HG03442 (cell line): ENCODE results near the gene MRPL4.
"Not testable (repeated sequence)": the region's sequence is repeated elsewhere in the genome, so short reads cannot be mapped to it uniquely, and the experiment has no call there.

ENCODE experiments used
- ATAC-seq: cut with Tn5 transposase; IDR thresholded peaks from one replicate; pipeline ENCODE4 v1.9.1; 2021; ENCODE audit warnings: mild to moderate bottlenecking, moderate library complexity; ENCODE audit not compliant: unreplicated experiment

The MRPL4 gene

DNA sequence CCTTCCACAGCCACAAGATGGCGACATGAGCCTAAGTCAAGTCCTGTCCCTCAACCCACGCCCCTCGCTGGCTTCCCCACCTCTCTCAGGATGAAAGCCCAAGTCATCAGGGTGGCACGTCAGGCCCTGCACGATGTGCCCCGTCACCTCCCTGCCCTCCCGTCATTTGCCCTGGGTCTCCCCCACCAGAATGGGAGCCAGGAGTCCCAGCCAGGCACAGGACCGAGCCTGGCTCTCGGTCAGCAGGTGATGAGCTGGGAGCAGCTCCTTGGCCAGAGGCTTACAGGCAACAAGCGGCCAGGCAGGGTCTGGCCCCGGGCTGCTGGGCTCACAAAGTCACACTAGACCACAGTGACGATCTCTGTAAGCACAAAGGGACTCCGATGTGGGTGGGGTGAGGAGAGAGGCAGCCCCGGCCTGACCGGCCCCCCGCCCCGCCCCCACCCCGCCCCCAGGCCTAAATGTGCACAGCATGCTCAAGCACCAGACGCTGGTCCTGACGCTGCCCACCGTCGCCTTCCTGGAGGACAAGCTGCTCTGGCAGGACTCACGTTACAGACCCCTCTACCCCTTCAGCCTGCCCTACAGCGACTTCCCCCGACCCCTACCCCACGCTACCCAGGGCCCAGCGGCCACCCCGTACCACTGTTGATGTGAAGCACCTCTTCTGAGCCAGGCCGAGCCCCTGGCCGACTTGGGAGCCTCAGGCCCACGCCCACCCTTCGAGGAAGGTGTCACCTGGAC, 7.3 kb downstream of the MRPL4 start:
- ATAC-seq = no peak

DNA sequence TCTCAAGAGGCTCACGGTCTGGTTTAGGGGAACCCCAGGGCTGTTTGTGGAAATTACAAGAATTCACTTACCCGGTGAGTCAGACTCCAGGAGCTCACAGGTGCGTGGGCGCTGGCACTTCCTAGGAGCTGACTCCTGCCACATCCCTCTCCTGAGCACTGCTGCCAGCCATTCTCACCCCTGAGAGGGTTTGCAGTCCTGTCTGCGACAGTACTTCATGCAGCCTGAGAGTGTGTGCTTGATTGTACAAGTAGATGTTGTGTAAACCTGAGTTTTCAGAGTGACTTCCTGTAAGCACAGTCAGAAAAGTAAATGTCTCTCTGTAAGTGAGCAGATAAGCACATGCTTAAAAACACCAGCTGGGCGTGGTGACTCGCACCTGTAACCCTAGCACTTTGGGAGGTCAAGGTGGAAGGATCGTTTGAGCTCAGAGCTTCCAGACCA, 8.1 kb downstream of the MRPL4 start:
- ATAC-seq = no peak

DNA sequence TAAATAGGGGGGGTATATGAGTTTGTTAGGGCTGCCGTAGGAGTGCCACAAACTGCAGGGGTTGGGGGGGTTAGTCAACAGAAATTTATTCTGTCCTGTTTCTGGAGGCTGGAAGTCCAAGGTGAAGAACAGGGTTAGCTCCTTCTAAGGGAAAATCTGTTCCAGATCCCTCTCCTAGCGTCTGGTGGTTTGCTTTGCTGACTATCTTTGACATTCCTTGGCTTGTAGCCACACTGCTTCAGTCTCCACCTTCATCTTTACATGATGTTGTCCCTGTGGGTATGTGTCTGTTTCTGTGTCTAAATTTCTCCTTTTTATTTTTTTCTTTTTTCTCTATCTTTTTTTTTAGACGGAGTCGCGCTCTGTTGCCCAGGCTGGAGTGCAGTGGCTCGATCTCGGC, 10.8 kb downstream of the MRPL4 start:
- ATAC-seq = no peak

DNA sequence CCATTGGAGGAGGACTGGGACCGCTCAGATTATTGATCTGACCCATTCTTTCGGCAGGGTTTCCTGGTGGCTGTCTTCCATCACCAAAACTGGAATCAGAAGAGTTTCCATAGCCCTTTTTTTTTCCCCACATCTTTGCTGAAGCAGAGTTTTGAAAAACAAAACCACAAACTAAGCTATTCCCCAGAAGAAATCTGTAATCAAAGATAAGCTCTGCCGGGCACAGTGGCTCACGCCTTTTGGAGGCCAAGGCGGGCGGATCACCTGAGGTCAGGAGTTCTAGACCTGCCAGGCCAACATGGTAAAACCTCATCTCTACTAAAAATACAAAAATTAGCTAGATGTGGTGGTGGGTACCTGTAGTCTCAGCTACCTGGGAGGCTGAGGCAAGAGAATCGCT, 14.7 kb downstream of the MRPL4 start:
- ATAC-seq = no peak

DNA sequence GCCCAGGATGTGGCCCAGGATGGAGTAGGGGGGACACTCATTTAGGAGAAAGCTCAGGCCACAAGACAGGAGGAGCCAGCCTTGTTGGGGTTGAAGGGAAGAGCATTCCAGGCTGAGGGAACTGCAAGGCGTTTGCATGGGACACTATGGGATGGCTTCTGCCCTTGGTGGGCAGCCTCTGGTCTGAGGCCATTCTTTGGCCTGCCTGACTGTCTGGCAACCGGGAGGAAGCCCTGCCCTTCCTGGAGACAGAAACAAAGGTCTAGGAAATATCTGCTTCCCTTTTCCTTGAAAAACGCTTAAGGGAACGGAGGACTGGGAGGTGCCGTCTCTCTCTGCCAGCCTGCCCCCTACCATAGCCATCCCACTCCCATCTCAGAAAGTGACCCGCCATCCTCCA, 16.1 kb downstream of the MRPL4 start:
- ATAC-seq = no peak

DNA sequence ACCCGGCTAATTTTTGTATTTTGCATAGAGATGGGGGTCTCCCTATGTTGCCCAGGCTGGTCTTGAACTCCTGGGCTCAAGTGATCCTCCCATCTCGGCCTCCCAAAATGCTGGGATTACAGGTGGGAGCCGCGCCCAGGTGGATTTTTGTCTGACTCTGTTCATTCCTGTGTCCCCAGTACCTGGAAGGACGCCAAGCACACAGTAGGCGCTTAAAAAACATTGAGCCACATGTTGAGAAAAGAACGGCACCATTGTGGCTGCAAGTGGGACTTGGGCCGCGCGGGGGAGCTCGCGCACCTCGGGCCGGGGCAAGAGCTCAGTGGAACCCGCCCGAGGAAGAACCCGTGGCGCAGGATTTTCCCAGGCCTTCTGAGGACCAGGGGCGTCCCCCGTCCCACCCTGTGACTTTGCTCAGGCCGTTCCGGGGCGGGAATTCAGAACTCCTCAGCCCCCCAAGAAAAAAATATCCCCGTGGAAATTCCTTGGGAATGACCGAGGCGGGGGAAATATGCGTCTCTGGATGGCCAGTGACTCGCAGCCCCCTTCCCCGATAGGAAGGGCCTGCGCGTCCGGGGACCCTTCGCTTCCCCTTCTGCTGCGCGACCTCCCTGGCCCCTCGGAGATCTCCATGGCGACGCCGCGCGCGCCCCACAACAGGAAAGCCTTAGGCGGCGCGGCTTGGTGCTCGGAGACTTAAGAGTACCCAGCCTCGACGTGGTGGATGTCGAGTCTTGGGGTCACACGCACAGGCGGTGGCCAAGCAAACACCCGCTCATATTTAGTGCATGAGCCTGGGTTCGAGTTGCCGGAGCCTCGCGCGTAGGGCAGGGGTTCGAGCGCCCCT, 17.5 kb downstream of the MRPL4 start:
- no peak for ATAC-seq

DNA sequence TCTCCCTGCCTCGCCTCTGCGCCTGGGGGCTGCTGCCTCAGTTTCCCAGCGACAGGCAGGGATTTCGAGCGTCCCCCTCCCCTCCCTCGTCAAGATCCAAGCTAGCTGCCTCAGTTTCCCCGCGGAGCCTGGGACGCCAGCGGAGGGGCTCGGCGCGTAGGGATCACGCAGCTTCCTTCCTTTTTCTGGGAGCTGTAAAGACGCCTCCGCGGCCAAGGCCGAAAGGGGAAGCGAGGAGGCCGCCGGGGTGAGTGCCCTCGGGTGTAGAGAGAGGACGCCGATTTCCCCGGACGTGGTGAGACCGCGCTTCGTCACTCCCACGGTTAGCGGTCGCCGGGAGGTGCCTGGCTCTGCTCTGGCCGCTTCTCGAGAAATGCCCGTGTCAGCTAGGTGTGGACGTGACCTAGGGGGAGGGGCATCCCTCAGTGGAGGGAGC, 18.2 kb downstream of the MRPL4 start:
- ATAC-seq = peak; percentile 38

DNA sequence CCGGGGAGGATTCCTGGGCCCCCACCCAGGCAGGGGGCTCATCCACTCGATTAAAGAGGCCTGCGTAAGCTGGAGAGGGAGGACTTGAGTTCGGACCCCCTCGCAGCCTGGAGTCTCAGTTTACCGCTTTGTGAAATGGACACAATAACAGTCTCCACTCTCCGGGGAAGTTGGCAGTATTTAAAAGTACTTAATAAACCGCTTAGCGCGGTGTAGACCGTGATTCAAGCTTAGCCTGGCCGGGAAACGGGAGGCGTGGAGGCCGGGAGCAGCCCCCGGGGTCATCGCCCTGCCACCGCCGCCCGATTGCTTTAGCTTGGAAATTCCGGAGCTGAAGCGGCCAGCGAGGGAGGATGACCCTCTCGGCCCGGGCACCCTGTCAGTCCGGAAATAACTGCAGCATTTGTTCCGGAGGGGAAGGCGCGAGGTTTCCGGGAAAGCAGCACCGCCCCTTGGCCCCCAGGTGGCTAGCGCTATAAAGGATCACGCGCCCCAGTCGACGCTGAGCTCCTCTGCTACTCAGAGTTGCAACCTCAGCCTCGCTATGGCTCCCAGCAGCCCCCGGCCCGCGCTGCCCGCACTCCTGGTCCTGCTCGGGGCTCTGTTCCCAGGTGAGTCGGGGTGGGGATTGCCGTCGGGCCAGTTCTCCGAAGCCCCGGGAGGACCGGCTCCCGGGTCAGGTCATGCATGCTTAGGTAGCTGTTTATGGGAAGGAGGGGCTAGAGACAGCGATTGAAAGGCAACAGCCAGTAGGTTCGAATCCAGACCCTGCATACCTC, 18.8 kb downstream of the MRPL4 start, which contains the start of gene ICAM1:
Gene ICAM1, plus strand, starts transcription at position 505 of the 779 bp plus-strand sequence. Its CDS starts 40 bp downstream, at position 545.
- peak; percentile 47 for ATAC-seq

DNA sequence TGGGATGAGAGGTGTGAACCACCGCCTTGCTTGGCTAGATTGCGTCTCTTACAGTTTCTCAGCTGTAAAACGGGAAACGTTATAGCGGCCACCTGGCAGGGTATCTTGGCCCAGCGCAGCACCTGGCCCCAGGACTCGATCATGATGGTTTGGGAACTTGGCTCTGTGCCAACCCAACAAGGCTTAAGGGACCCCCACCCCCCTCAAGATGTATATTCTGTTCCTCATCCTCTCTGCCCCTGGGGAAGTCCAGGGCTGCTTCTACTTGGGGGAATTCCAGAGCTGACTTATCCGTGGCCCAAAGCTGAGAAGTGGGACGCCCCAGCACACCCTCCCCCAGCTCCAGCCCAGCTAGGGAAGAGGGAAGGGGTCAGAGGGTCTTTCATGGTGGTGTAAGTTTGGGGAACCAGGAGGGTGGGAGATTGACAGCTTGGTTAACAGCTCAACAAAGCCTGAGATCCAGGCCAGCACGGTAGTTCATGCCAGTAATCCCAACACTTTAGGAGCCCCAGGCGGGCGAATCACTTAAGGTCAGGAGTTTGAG, 19.6 kb downstream of the MRPL4 start:
- peak; percentile 13 for ATAC-seq

DNA sequence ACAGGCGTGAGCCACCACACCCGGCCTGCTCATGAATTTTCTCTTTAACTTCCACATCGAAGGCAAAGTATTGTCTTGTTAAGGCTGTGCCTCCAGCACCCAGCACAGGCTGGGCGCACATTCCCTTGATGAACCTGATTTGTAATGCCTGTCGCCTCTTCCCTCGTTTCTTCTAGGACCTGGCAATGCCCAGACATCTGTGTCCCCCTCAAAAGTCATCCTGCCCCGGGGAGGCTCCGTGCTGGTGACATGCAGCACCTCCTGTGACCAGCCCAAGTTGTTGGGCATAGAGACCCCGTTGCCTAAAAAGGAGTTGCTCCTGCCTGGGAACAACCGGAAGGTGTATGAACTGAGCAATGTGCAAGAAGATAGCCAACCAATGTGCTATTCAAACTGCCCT, 22.6 kb downstream of the MRPL4 start:
- ATAC-seq = no peak

DNA sequence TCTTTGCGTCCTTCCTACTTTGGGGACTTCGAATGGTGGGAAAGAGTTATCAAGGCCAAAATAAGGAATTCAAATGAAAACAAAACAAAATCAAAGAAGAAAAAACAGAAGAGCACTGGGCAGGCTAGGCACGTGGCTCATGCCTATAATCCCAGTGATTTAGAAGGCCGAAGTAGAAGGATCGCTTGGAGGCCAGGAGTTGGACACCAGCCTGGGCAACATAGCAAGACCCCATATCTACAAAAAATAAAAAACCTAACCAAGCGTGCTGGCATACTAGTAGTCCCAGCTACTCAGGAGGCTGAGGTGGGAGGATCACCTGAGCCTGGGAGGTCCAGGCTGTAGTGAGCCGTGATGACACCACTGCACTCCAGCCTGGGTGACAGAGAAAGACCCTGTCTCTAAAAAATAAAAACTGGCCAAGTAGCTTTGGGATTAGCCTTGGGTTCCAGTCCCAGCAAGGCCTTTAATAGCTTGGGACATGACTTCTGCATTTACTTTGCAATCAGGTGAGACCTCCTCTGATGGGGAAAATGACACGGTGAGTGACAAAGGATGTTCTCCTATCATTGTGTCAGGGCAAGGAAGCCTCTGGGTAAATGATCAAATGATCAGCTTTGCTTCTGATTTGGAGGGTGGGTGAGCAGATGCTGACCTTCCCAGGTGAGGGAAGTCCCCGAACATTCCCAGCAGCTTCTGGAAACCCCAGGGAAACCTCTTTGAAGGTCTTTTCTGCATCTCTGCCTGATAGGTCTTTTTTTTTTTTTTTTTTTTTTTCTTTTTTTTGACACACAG, 26.0 kb downstream of the MRPL4 start:
- ATAC-seq = no peak

DNA sequence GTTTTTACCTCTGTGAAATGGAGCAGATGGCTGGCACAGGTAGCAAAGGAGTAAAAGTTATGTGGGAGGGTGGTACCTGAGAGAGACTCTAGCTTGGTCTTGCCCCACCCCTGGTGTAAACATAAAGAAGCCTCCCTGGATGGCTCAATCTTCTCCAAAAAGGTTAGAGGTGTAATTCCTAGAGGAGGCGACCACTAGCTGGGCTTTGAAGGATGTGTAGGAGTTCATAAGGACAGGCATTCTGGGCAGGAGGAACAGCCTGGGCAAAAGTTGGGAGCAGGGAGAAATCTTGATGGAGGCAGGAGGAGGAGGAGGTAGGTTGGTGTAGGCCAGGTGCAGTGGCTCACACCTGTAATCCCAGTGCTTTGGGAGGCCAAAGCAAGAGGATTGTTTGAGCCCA, 26.9 kb downstream of the MRPL4 start:
- ATAC-seq = no peak

DNA sequence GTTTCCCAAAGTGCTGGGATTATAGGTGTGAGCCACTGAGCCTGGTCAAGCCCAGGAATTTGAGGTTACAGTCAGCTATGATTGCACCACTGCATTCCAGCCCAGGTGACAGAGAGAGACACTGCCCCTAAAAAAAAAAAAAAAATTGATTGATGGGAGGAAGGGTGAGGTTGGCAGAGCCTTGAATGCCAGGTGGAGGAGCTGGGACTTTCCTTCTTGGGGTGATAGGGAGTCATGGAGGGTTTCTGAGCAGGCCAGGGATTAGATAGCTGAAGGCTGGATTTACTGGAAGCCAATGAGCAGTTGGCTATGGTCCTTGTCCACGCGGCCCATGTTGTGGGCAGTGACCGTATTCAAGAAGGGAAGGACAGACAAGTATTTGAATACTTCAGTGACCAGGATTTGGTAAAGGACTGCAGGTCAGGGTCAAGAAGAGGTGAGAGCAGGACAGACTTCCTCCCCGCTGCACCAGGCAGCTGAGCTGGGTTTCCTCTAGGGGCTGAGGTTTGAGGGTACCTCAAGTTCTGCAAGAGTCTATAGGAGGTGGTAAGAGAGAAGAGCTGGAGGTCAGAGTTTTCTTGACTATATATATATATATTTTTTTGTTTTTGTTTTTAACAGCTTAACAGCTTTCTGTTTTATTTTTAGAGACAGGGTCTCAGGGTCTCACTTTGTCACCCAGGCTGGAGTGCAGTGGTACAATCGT, 27.9 kb downstream of the MRPL4 start:
- ATAC-seq = no peak

DNA sequence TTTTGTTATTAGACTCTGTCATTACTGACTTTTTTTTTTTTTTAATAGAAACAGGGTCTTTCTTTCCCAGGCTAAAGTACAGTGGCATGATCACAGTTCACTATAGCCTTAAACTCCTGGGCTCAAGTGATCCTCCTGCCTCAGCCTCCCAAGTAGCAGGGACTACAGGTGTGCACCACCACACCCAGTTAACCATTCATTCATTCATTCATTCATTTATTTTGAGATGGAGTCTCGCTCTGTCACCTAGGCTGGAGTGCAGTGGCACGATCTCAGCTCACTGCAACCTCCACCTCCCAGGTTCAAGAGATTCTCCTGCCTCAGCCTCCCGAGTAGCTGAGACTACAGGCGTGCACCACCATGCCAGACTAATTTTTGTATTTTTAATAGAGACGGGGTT, 30.0 kb downstream of the MRPL4 start:
- not testable (repeated sequence) for ATAC-seq

DNA sequence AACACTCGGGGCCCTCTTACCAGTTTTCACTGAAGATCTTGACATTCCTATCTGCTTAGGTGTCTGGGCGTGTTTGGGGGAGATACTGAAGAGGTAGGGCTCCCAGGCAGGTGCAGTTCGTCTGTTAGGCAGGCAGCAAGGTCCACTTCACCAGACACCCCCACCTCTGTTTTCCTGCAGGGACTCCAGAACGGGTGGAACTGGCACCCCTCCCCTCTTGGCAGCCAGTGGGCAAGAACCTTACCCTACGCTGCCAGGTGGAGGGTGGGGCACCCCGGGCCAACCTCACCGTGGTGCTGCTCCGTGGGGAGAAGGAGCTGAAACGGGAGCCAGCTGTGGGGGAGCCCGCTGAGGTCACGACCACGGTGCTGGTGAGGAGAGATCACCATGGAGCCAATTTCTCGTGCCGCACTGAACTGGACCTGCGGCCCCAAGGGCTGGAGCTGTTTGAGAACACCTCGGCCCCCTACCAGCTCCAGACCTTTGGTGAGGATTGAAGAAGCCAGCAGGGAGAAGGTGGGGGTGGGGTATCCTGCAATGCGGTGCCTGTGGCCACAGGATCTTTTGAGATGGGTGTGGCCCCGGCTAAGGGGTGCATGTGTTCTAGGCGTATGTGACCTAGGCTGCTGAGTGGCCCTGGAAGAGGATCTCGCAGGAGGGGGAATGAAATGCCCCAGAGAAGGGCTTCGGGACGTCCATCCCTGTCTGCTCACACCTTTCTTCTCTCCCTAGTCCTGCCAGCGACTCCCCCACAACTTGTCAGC, 31.5 kb downstream of the MRPL4 start:
- ATAC-seq = no peak

DNA sequence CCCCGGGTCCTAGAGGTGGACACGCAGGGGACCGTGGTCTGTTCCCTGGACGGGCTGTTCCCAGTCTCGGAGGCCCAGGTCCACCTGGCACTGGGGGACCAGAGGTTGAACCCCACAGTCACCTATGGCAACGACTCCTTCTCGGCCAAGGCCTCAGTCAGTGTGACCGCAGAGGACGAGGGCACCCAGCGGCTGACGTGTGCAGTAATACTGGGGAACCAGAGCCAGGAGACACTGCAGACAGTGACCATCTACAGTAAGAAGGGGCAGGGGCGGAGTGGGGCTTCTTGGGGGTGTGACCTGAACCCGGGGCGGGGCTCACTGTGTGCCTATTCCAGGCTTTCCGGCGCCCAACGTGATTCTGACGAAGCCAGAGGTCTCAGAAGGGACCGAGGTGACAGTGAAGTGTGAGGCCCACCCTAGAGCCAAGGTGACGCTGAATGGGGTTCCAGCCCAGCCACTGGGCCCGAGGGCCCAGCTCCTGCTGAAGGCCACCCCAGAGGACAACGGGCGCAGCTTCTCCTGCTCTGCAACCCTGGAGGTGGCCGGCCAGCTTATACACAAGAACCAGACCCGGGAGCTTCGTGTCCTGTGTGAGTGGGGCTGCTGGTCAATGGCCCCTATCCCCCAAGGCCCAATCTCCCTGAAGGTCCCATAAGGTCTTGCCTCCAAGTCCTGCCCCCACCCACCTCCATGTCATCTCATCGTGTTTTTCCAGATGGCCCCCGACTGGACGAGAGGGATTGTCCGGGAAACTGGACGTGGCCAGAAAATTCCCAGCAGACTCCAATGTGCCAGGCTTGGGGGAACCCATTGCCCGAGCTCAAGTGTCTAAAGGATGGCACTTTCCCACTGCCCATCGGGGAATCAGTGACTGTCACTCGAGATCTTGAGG, 32.3 kb downstream of the MRPL4 start:
- no peak for ATAC-seq

DNA sequence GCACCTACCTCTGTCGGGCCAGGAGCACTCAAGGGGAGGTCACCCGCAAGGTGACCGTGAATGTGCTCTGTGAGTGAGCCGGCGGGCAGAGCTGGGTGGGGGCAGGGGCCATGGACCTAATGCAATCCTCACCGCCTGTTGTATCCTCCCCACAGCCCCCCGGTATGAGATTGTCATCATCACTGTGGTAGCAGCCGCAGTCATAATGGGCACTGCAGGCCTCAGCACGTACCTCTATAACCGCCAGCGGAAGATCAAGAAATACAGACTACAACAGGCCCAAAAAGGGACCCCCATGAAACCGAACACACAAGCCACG, 32.9 kb downstream of the MRPL4 start:
- ATAC-seq = no peak

DNA sequence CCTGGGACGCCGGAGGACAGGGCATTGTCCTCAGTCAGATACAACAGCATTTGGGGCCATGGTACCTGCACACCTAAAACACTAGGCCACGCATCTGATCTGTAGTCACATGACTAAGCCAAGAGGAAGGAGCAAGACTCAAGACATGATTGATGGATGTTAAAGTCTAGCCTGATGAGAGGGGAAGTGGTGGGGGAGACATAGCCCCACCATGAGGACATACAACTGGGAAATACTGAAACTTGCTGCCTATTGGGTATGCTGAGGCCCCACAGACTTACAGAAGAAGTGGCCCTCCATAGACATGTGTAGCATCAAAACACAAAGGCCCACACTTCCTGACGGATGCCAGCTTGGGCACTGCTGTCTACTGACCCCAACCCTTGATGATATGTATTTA, 33.4 kb downstream of the MRPL4 start:
- no peak for ATAC-seq
